NCI-H2081 (cell line): ENCODE results near the gene MIPEP.

Experiments used
- DNase-seq, 2 experiments: peaks; one replicate each; lab custom pipeline; 2025; lab: John Stamatoyannopoulos, UW

The MIPEP gene

DNA sequence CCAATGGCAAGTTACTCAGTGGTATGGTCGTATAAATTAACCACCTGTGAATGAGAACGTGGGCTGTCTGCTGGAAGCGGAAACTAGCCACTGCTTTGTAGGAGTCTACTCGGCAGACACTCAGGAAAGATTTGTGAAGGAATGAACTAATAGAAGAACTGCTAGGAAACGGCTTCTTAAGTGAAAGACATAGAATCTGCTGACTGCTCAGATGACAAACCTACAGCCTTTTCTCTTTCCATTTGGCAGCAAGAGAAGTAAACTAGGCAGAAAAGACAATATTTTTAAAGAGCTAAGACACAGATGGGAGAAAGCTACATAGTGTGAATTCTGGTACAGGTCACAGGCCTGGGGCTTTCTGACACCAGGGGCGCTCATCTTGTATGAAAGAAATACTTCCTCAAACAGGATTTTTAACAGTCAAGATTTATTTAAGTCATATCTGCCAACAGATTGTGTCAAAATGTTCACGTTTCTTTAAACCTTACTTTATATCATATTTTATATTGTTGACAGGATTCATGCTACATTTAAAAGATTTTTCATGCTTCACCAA, 78.4 kb downstream of the MIPEP start:
- DNase-seq = no peak

DNA sequence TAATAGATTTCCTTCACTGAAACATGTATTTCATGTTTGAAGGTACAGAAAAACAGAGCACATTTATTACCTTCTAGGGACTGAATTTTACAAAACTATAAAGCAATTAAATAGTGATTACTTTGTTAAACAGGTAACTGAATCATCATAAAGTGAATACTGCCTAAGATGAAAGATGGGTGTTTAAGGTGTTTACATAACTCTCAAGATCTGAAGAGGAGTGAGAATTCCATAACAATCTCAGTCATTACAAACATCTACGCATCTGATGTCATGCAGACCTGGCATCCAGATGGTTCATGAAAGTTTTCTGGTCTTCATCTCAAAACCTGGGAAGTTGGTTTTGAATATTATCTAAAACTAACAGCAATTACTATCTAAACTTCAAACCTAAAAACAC, 80.4 kb downstream of the MIPEP start:
- no peak for DNase-seq

DNA sequence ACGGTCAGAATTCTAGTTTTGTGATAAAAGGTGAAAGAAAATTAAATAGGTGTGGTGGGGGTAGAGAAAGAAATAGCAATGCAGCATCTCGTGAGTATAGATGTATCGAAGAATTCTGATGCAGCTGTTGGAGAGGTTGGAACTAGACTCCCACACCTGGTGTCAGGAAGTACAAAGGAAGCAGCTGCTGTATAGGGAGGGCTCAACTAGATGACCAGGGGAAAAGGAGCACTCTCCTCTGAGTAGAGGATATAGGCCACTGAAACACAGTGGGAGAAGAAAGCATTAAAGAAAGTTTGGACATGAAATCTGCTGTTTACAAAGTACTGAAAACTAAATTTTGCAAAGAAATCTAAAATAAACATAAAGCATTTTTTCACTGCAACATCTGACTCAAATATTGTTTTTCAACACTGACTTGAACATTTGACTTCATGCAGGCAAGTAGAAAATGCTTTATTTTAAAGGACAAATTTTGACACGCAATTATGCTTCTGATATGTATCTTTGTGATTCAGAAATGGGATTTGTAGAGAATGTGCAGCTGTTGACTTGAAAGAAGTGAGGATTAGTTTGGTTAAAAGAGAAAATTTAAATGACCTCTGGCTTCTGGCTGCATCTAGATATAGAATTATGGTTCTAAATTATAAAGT, 82.2 kb downstream of the MIPEP start:
- DNase-seq = no peak

DNA sequence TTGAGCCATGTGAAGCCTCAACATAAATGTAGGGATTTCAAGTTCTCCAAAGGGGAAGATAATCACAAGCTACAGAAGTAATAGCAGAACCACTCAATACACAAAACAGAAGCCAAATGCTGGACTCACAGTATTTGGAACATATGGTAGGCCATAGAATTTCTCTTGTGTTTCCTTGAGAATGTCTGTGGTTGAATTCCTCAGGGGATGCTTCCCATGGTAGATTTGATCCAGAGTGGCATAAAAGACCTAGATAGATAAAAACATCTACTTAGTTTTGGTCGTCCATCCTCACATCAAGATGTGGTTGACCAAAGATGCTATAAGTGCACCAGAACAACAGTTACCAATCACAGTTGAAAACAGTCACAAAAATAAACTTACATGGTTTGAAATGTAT, 83.4 kb downstream of the MIPEP start:
- no peak for DNase-seq

DNA sequence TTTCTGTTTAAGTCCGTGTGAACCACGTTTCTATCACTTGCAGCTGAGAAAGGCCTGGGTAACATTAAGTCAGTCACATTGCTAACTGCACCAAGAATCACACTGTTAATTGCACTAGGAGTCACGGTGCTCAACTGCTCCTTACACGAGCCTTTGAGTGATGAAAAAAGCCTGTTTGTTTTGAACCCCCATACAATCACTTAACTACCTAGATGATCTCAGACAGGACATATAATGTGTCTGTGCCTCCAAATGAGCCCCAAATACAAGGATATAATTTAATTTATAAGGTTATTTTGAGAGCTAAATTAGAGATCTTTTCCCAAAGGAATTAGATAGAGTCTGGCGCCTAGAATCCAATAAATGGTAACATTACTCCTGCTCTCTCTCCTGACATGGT, 84.1 kb downstream of the MIPEP start:
- no peak for DNase-seq

DNA sequence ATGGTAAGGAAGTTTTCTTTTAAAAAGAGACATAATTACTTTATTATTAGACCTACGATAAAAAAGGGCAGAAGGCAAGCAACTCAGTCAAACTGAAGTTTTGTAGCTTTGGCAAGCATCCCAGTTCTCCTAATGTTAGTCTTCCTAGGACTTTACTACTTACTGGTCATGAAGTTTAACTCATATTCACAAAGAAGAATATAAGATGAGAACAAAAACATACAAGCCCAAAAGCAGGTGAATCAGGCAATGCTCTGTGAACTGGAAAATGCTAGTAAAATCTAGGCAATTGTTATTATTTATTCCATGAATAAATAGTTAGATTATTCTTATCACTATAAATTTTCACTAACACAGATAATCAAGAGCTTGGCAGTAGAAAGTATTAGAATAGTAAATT, 85.0 kb downstream of the MIPEP start:
- no peak for DNase-seq

DNA sequence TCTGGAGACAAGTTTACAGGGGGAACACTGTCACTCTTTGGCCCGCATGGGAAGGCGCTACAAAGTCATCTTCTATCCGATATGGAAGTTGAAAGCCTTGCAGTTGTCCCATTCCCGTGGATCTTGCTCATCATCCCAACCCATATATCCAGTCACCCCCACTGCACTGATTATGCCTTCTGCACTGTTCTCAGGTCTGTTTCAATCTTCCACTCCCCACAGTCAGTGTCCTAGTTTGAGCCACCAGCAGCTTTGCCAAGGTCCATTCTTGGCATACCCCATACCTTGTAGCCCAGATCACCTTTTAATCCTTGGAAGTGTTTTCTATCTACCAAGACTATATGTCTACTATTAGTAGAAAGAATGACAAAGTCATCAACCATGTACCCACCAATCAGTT, 88.1 kb downstream of the MIPEP start:
- DNase-seq = no peak

DNA sequence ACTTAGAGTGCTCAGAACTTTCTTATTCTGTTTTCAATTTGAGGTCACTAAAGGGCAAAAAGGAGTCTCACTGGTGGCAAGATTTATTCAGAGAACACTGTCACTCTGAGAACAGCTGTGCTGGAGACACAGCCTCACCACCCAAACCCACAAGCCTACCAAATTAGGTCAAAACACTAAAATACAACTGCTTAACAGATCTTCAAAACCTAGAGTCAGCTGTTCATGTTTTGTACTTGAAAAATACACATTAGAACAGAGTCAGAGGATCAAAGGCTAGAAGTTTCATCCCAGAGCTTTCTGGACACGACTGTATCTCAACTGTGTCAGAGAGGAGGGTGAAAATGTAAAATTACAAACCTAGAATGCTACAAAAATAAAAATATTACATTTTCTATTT, 89.3 kb downstream of the MIPEP start:
- DNase-seq = no peak

DNA sequence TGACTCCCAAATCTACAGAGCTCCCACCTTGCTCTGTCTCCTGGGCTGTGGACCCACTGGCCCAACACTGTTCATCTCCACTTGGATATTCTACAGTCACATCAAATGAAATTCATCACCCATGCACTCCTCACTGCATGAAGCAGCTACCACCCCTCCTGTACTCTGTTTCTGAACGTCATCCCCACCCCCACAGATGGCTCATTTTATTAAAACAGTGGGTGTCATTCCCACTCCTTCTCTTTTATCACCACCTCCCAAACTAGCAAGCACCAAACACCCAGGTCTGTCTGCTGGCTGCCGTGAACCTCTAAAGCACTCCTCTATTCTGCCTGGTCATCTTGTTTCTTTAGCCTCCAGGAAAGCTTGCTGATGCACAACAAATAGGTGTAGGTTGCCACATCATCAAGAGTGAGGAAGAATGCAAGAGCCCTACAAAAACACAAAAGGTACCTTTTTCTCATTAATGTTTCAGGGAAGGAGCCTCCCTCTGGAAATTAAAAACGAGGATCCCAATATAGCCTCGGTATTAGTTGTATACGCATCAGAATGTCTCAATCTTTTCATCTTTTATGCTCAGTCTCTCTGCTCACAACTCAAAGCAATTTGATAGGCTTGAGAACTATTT, 91.8 kb downstream of the MIPEP start:
- DNase-seq = no peak

DNA sequence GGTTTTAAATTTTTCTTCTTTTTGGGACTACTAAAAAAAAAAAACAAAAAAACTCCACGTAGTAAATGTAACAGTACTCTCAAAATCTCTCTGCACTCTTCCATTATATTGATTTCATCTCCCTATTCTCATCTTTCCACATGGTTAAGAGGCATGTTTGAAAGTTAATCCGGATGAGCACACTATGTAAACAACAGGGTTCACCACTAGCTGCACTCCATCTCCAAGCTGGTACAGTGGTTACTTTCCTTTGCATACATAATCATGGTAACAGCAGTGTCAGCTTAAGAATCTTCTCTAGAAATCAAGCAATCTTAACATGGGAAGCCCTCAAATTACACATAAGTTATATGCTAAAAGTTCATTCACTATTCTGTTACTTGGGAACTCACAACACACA, 92.6 kb downstream of the MIPEP start:
- no peak for DNase-seq

DNA sequence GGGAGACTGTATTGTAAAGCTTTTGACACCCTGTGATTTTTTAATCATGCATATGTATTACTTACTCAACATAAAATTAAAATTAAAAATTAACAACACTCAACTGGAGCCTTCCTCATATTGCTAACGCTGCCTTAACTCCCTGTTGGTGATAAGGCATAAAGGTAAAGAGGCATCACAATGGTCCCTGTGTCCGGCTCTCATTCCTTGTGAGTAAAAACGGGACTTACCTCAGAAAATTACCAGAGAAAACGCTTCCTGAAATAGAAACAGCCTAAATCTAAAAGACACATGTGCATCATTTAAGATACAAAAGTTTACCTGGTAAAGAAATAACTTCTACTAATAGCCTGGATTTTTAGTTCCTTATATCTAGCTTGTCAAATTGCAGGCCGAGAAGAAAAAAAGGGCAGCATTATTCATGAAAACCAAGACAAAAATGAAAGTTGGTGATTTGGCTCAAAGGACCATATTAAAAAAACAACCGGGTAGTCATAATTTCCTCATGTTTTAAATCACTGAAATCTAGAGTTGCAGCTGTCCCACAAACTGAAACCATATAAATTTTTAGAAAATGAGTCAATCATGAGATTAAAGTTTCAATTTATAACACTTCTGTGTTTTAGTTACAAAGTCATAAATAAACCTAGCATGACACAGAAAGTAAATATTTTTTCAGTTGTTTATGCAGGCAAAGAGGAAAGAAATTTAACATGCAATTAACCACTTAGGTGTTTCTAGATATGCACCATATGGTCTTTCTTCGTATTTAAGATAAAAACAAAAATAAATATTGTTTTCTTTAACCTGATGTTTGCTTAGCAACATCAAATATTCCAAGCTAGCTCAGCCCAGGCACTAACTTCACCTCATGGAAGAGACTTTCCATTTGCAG, 94.7 kb downstream of the MIPEP start:
- no peak for DNase-seq

DNA sequence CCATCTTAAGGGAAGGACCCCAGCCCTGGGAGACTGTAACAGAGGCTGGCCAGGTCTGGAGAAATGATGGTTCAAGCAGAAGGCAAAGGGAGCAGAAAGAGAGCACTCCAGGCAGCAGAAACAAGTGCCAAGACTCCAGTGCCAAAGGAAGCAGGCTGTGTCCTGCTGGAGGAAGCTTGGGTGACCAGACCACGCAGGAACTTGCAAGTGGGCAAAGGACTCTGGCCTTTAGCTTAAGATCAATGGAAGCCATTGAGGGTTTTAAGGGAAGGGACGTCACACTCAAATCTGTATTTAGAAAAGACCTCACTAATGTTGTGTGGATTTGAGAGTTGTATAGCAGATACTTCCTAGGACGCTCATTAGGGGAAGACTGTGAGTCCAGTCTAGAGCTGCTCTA, 95.5 kb downstream of the MIPEP start:
- DNase-seq = no peak

DNA sequence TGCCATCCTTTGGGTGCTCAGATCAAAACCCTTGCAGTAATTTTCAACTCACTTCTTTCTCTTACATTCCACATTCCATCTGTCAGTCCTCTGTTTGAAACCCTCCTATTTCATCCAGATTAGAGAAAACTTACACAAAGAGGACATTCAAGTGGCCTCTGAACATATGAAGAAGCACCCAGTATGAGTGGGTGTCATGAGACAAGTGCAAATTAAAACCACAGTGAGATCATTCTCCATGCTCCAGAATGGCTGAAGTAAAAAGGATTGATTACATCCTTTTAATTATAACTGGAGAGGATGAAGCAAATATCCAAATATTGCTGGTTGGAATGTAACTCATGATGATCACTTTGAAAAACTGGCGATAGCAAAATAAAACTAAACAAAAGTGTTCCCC, 96.5 kb downstream of the MIPEP start:
- no peak for DNase-seq

DNA sequence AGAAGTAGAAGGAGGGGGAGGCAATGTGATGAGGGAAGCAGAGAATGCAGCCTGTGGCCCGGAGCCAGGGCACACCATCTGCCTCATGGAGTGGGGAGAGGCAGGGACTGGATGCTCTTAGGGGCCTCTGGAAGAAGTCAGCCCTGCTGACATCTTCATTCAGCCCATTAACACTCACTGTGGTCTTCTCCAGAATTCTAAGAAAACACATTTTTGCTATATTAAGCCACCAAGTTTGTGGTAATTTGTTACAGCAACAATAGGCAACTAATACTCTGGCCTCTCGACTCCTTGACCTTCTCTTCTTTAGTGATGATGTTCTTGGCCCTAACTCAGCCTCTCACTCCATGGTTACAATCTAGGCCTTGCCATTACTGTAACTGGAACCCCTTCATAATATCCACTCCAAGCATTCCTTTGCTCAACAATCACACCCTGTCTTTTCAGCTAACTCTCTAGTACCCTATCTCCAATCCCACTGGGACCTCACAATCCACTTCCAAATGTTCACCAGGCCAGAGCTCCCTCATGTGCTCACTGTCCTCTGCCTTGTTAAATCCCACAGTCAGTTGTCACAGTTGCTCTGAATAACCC, 98.5 kb downstream of the MIPEP start:
- DNase-seq = no peak

DNA sequence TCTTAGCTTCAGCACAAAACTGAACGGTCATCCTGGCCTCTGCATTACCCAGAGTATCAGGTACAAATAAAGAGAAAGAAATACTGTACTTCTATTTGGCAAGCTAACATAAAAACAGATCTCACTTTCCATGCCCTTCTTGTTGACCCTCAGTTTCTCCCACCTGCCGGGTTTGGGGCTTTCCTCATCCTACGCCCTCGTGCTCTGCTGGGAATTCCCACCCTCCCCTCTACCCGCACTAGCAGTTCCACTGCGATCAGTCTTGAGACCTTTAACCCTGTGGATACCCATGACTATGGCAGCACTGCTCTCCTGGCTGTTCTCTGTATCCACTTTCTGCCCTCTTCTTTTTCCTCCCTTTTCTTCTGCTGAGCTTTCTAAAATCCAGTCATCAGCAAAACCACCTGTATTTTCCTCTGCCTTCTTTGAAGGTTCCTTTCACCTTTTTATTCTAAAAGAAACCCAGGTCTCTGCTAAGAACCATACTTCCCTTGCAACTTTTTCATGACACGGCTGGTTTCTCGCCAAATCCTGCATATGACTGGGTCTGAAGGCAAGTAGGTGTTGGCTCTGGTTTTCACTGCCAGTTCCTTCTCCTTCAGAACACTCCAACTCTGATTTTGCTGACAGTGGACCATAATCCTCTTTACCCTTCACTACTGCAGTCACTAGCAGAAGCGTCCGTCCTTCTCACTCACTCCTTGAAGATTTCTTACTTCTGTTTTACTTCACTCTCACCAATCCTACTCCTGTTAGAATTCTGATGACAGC, 99.4 kb downstream of the MIPEP start:
- no peak for DNase-seq

DNA sequence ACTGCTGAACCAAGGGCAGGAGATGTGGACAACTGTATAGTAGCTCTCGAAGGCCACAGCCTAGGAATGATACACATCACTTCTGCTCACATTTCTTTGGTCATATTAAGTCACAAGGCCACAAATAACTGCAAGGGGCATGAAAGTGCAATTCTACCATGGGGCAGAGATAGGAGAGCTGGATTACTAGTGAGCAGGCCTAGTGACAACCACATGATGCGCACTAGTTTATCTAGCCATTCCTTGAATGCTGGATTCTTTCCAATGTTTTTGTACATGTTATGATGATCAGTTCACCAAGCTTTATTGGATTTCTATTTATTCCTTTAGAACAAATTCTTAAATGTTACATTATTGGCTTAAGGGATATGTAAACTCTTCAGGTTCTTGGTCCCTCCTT, 100.7 kb downstream of the MIPEP start:
- DNase-seq = no peak

DNA sequence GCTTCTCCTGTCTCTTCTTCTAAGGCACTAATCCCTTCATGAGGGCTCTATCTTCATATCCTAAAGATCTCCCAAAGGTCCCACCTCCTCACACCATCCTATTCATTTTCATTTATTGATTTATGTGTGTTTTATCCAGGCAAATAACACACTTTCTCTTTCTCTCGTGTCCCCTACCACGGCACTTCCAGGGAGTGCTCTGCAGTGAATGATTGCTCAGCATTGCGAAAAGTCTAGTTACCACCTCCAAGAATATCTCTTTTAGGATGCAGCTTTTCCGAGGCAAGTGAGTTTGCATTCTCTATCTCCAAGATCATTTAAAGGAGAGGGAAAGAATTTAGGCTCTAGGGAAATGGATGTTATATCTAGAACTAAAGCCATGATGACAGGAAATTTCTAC, 101.7 kb downstream of the MIPEP start:
- DNase-seq = no peak

DNA sequence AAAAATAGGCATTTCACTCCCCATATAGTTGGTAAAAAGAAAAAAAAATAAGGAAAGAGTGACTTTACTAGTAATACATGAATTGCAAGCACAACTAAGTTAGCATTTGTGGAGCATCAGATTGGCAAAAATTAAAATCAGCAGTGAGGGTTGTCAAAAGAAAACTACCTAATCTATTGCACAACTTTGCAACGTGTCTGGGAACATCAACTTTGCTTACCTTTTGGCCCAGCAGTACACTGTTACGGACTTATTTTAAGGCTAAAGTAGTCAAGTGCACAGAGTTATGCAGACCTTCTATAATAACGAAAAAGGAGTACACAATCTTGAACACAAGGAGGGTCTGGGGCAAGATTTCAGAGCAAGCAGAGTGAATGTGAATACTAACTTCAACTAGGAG, 102.6 kb downstream of the MIPEP start:
- DNase-seq = no peak

DNA sequence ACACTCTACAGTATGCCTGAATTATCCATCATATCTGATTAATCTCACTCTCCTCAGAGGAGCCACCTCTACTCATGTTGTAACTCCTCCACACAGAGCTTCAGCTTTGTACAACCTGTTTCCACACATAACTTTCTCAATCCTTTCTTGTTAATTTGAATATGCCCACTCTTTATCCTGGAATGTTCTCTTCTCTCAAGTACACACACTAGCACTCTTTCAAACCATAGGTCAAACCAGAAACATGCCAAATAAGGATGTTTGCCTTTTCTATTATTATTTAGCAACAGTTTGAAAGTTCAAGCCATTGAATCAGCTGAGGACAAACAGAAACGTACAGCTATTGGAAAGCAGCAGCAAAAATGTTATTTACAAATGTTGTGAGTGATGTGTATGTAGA, 110.3 kb downstream of the MIPEP start:
- DNase-seq = no peak

DNA sequence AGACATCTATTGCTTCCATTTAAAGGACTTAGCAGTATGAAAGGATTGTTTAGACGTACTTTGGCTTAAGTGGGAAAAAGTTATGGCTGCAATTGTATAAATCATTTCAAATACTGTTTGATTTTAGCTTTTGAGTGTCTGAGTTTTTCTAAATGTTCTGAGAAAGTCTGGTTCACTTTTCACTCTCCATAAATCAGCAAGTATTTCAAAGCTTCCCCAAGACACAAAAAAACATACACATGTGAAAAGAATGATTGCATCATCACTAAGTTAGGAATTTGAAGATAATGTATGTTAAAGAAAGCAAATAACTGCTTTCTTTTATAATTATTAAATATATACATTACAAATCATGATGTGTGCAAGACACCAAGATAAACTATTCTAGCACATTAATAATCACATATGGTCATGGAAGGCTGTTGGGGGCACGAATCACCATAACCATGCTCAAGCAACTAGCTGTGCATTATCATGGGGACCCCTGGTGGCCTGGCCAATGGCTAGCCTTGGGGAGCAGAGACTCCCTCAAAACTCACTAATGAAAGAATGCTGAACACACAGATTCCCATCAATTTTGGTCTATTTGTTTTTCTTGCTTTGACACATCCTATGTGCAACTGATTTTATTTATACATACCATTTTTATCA, 111.1 kb downstream of the MIPEP start:
- DNase-seq = no peak

DNA sequence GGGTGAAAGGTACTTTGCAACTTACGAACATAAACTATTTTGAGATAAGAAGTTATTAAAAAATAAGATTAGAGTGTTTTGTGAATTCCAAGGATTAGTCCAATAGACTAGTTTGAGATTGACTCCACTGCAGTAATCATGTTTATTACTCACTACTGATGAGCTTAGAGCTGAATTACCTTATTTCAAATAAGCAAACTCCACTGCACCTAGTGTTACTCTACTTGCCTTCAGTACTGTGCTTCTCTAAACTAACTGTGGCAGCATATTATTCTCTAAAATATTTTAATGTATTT, 111.7 kb downstream of the MIPEP start:
- DNase-seq = no peak
